ENCODE measurements around the gene ZNF436.

DNA sequence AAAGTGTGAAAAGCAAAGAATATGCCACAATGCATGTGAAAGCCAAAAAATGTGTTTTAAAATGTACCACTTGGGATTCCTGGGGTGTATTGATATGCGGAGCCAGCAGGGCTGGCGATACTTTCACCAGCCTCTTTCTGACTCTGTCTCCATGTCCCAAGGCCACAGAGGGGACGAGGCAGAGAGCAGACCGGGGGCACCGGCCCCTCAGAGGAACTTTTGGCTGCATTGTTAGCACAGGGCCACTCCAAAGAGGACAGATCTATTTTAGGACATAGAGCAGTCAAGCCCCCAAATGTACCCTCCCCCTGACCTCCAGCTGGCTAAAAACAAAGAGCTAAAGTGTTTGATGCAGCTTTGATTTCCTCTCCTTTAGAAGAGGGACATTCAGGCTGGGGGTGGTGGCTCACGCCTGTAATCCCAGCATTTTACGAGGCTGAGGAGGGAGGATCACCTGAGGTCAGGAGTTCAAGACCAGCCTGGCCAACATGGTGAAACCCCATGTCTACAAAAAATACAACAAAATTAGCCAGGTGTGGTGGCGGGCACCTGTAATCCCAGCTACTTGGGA lies 25.6 kb upstream of the ZNF436 start:
- TF ChIP-seq NRF1 (IDR thresholded peaks at IDR 0.05; ENCODE audit: low read depth, low read length) (no peak), YY1 (IDR thresholded peaks at IDR 0.05; ENCODE audit: low read depth) (no peak), TAF1 (IDR thresholded peaks at IDR 0.05; ENCODE audit: borderline replicate concordance, low read depth, low read length) (no peak), POLR2AphosphoS5 (IDR thresholded peaks at IDR 0.05; ENCODE audit: low read depth, low read length) (no peak), RFX5 (IDR thresholded peaks at IDR 0.05; ENCODE audit: low read length) (no peak), EP300 (IDR thresholded peaks at IDR 0.05; ENCODE audit: borderline replicate concordance in 1 of 2, low read depth in 1 of 2, low read length in 1 of 2) (no peak), TCF12 (IDR thresholded peaks at IDR 0.05) (no peak), NFIC (IDR thresholded peaks at IDR 0.05; ENCODE audit: borderline replicate concordance) (no peak)
- TF ChIP-seq, protein P1, sequence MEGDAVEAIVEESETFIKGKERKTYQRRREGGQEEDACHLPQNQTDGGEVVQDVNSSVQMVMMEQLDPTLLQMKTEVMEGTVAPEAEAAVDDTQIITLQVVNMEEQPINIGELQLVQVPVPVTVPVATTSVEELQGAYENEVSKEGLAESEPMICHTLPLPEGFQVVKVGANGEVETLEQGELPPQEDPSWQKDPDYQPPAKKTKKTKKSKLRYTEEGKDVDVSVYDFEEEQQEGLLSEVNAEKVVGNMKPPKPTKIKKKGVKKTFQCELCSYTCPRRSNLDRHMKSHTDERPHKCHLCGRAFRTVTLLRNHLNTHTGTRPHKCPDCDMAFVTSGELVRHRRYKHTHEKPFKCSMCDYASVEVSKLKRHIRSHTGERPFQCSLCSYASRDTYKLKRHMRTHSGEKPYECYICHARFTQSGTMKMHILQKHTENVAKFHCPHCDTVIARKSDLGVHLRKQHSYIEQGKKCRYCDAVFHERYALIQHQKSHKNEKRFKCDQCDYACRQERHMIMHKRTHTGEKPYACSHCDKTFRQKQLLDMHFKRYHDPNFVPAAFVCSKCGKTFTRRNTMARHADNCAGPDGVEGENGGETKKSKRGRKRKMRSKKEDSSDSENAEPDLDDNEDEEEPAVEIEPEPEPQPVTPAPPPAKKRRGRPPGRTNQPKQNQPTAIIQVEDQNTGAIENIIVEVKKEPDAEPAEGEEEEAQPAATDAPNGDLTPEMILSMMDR (IDR thresholded peaks at IDR 0.05) = no peak
- TF ChIP-seq, protein P2, sequence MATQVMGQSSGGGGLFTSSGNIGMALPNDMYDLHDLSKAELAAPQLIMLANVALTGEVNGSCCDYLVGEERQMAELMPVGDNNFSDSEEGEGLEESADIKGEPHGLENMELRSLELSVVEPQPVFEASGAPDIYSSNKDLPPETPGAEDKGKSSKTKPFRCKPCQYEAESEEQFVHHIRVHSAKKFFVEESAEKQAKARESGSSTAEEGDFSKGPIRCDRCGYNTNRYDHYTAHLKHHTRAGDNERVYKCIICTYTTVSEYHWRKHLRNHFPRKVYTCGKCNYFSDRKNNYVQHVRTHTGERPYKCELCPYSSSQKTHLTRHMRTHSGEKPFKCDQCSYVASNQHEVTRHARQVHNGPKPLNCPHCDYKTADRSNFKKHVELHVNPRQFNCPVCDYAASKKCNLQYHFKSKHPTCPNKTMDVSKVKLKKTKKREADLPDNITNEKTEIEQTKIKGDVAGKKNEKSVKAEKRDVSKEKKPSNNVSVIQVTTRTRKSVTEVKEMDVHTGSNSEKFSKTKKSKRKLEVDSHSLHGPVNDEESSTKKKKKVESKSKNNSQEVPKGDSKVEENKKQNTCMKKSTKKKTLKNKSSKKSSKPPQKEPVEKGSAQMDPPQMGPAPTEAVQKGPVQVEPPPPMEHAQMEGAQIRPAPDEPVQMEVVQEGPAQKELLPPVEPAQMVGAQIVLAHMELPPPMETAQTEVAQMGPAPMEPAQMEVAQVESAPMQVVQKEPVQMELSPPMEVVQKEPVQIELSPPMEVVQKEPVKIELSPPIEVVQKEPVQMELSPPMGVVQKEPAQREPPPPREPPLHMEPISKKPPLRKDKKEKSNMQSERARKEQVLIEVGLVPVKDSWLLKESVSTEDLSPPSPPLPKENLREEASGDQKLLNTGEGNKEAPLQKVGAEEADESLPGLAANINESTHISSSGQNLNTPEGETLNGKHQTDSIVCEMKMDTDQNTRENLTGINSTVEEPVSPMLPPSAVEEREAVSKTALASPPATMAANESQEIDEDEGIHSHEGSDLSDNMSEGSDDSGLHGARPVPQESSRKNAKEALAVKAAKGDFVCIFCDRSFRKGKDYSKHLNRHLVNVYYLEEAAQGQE (IDR thresholded peaks at IDR 0.05; ENCODE audit: low read depth, low read length) = no peak
- TF ChIP-seq, protein P3, sequence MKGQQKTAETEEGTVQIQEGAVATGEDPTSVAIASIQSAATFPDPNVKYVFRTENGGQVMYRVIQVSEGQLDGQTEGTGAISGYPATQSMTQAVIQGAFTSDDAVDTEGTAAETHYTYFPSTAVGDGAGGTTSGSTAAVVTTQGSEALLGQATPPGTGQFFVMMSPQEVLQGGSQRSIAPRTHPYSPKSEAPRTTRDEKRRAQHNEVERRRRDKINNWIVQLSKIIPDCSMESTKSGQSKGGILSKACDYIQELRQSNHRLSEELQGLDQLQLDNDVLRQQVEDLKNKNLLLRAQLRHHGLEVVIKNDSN (IDR thresholded peaks at IDR 0.05; ENCODE audit: borderline replicate concordance, low read depth) = no peak

All from SK-N-SH (cell line).